ENCODE results near the gene MRTFB.

MRTFB gene

GRCh38 chr16:14244196-14245010 lies 173.3 kb downstream of the MRTFB start:
- no peak overlapping the region for H3K4me3 ChIP-seq (replicated peaks; ENCODE audit: low read depth, low read length)
- TF ChIP-seq CTCF (IDR thresholded peaks at IDR 0.05; ENCODE audit: low read depth, low read length, missing control alignments): no peak
- DNase-seq (ENCODE audit: extremely low read depth, low read depth): no peak

- no peak for TF ChIP-seq CTCF (IDR thresholded peaks at IDR 0.05; ENCODE audit: low read depth, low read length, missing control alignments)
- H3K4me3 ChIP-seq (replicated peaks; ENCODE audit: low read depth, low read length): no peak overlapping the region
- no peak for DNase-seq (ENCODE audit: extremely low read depth, low read depth)
These were observed 177.7 kb downstream of the MRTFB start for GRCh38 chr16:14248791-14249190.

- peak; percentile 15 for DNase-seq (ENCODE audit: extremely low read depth, low read depth)
- peak; percentile 86 for TF ChIP-seq CTCF (IDR thresholded peaks at IDR 0.05; ENCODE audit: low read depth, low read length, missing control alignments)
- no peak overlapping the region for H3K4me3 ChIP-seq (replicated peaks; ENCODE audit: low read depth, low read length)
These were observed 178.3 kb downstream of the MRTFB start for GRCh38 chr16:14249291-14250032.

- no peak overlapping the region for H3K4me3 ChIP-seq (replicated peaks; ENCODE audit: low read depth, low read length)
- no peak for TF ChIP-seq CTCF (IDR thresholded peaks at IDR 0.05; ENCODE audit: low read depth, low read length, missing control alignments)
- DNase-seq (ENCODE audit: extremely low read depth, low read depth): no peak
These were observed 180.3 kb downstream of the MRTFB start for GRCh38 chr16:14251419-14251818.

GRCh38 chr16:14252860-14253259 lies 181.7 kb downstream of the MRTFB start:
- DNase-seq (ENCODE audit: extremely low read depth, low read depth): no peak
- H3K4me3 ChIP-seq (replicated peaks; ENCODE audit: low read depth, low read length): no peak overlapping the region
- TF ChIP-seq CTCF (IDR thresholded peaks at IDR 0.05; ENCODE audit: low read depth, low read length, missing control alignments): no peak

- no peak overlapping the region for H3K4me3 ChIP-seq (replicated peaks; ENCODE audit: low read depth, low read length)
These were observed 191.9 kb downstream of the MRTFB start for GRCh38 chr16:14263011-14263410.

More at GRCh38 chr16:14263011-14263410, 191.9 kb downstream of the MRTFB start:
- DNase-seq (ENCODE audit: extremely low read depth, low read depth): no peak
- TF ChIP-seq CTCF (IDR thresholded peaks at IDR 0.05; ENCODE audit: low read depth, low read length, missing control alignments): no peak
